HG02884 (cell line): ENCODE data around the gene CLRN3.

Experiments
- ATAC-seq: cut with Tn5 transposase; IDR thresholded peaks from one replicate; pipeline ENCODE4 v1.9.1; 2021; ENCODE audit warnings: mild to moderate bottlenecking, moderate library complexity; ENCODE audit not compliant: unreplicated experiment

The CLRN3 gene, protein sequence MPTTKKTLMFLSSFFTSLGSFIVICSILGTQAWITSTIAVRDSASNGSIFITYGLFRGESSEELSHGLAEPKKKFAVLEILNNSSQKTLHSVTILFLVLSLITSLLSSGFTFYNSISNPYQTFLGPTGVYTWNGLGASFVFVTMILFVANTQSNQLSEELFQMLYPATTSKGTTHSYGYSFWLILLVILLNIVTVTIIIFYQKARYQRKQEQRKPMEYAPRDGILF

GRCh38 chr10:127892743-127893142 lies at the start of gene CLRN3:
CLRN3 (minus strand) TSS chr10:127892941; CDS start chr10:127892784, 157 bp downstream.
- ATAC-seq: no peak

- ATAC-seq: no peak
These were observed 48.3 kb upstream of the CLRN3 start for GRCh38 chr10:127940866-127941640.

DNA sequence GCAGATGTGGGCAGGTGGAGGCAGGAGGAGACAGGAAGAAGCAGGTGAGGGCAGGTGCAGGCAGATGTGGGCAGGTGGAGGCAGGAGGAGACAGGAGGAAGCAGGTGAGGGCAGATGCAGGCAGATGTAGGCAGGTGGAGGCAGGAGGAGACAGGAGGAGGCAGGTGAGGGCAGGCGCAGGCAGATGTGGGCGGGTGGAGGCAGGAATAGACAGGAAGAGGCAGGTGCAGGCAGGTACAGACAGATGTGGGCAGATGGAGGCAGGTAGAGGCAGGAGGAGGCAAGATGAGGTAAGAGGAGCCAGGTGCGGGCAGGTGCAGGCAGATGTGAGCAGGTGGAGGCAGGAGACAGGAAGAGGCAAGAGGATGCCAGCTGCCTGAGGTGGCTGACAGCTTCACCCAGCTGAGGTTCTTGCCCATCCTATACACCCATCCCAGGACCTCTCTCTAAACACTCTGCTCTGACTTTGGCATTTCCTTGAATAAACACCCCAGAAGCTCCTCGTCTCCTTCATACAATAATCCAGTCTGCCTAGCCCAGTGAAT lies 47.1 kb upstream of the CLRN3 start:
- no peak for ATAC-seq

- ATAC-seq: no peak
These were observed 45.2 kb upstream of the CLRN3 start for GRCh38 chr10:127937915-127938463.

GRCh38 chr10:127937069-127937468 lies 44.3 kb upstream of the CLRN3 start:
- ATAC-seq: no peak

DNA sequence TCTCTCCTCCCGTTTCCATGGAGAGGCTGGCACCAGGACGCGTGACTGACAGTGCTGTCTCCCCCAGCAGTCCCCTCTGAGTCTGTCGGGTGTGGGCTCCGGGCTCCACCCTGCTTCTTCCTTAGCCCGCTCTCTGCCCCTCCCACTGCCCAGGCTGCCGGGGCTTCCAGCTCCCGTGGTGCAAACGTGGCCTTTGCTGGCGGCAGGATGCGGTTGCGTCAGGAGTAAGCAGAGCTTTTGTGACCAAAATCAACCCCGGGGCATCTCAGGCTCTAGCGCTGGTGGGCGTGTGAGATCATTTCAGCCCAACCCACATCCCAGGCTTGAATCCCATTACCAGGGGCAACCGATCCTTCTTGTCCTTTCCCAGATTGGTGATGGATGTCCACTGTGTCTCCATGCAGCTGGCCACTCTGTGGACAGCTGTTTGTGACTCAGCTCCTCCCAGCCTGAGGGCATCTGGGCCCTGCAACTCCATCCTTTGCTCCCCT lies 42.4 kb upstream of the CLRN3 start:
- no peak for ATAC-seq

DNA sequence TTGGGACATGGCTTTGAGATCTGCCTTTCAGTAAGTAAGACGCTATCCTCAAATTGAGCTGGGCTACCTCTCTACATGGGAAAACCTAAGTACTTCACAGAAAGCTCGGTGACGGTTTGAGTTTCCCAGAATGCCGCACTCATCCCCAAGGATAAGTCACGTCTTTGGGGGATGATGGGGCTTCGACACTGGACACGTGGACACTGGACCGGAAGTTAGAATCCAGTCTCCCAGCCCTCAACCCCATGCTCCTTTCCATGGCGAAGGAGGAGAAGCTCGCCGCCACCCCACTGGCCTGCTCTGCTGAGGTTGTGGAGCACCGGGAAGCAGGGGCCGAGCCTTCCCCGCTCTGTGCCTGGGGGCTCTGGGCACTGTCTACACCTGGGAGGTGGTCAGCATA lies 41.6 kb upstream of the CLRN3 start:
- no peak for ATAC-seq

DNA sequence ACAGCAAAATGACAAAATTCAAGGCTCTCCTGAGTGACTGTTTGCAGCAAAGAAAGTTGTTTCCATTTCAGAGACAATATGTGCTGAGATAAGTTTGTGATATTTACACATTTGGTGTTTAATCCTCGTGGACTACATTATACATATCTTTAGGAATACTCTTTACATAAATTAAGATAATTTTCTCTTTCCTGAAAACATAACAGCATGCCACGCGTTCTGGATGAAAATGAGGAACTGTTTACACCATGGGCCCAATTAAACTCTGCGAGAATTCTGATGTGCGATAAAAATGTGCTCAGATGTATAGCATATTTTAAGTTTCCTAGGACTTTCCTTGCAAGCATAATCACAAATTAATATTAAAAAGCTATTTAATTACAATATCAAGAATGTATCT lies 40.5 kb upstream of the CLRN3 start:
- no peak for ATAC-seq

- ATAC-seq: no peak
These were observed 40.0 kb upstream of the CLRN3 start for GRCh38 chr10:127932521-127933270.

GRCh38 chr10:127928021-127928806 lies 35.5 kb upstream of the CLRN3 start:
- no peak for ATAC-seq

DNA sequence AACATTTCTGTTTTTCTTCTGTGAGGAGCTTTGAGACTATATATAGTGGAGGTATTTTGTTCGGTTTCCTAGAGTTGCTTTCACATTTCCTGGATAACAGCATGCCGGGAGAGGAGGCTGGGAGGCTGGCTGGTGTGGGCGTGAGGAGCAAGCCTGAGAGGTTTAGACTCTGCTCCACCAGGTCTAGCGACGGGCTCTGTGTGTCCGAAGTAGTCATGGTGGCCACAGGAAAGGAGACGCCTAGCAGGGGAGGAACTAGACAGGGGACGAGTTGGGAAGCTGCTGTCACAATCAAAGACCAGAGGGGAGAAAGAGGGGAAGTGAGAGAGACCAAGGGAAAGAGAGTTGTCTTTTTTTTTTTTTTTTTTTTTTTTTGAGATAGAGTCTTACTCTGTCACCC lies 33.7 kb upstream of the CLRN3 start:
- no peak for ATAC-seq

- ATAC-seq: no peak
These were observed 32.9 kb upstream of the CLRN3 start for GRCh38 chr10:127925471-127926207.

- ATAC-seq: no peak
These were observed 30.9 kb upstream of the CLRN3 start for GRCh38 chr10:127923646-127924045.

GRCh38 chr10:127922675-127923366 lies 30.1 kb upstream of the CLRN3 start:
- no peak for ATAC-seq

GRCh38 chr10:127922206-127922605 lies 29.5 kb upstream of the CLRN3 start:
- ATAC-seq: no peak

- ATAC-seq: no peak
These were observed 29.0 kb upstream of the CLRN3 start for GRCh38 chr10:127921753-127922145.

- ATAC-seq: no peak
These were observed 28.5 kb upstream of the CLRN3 start for GRCh38 chr10:127921075-127921752.

DNA sequence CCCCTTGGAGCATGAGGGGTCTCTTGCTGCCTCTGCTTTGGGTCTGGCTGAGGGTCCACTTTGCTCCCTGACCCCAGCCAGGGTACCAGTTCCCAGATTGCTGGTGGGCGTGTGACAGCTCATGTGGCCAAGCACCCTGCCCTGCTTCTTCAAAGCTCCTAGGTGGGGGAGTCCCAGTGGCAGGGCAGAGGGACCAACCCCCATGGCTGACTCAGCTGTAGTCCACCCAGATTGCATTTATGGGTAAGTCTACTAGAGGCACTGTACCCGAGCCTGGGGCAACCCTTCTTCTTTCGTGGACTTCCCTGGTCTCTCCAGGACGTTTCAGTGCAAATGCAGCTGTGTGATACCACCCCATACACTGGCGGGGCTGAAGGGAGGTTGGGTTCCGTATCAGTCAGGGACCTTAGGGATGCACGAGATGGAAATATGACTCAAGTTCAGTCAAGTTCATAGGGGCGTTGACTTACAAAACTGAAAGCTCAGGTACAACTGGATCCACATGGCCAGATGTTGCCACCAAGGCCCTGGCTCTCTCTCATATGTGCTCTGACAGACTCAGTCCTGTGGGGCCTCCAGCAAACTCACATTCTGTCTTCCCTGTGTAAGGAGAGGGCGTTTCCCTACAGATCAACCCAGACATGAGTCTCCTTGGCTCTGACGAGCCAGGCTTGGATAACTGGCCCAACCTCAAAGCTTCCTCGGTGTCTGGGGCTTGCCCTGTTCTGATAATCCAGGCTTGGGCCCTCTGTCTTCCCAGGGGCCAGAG lies 27.7 kb upstream of the CLRN3 start:
- no peak for ATAC-seq
